Stimulated activated CD8-positive, alpha-beta memory T cell treated with anti-CD3 and anti-CD28 coated beads, Interleukin-12 subunit alpha, Interleukin-12 subunit beta, amount 100 ng/mL, for 1 hour (primary cell): ENCODE results near the gene GABRR3.
"Not testable (repeated sequence)": the region's sequence is repeated elsewhere in the genome, so short reads cannot be mapped to it uniquely, and the experiment has no call there.

ENCODE experiments used
- DNase-seq: peaks from one replicate; pipeline ENCODE4 v3.0.0-alpha.2; 2020; ENCODE audit warnings: low read depth

GABRR3 gene

GRCh38 chr3:98021830-98022560 is 13.1 kb downstream of the GABRR3 start:
- no peak for DNase-seq

- DNase-seq, result no peak
Measured at GRCh38 chr3:98020412-98020811, 14.7 kb downstream of the GABRR3 start.

GRCh38 chr3:98018301-98018700 is 16.8 kb downstream of the GABRR3 start:
- no peak for DNase-seq

- DNase-seq, result no peak
Measured at GRCh38 chr3:98014268-98014585, 20.9 kb downstream of the GABRR3 start.

GRCh38 chr3:98013411-98014267 is 21.5 kb downstream of the GABRR3 start:
- no peak for DNase-seq

- no peak for DNase-seq
Measured at GRCh38 chr3:98012979-98013378, 22.1 kb downstream of the GABRR3 start.

GRCh38 chr3:98010883-98011449 is 24.1 kb downstream of the GABRR3 start:
- DNase-seq, result not testable (repeated sequence)

- no peak for DNase-seq
Measured at GRCh38 chr3:98010194-98010882, 24.8 kb downstream of the GABRR3 start.

- no peak for DNase-seq
Measured at GRCh38 chr3:98008855-98009254, 26.3 kb downstream of the GABRR3 start.

GRCh38 chr3:98005438-98005837 is 29.7 kb downstream of the GABRR3 start:
- DNase-seq, result no peak

- DNase-seq, result no peak
Measured at GRCh38 chr3:98004721-98005120, 30.4 kb downstream of the GABRR3 start.

- no peak for DNase-seq
Measured at GRCh38 chr3:98003306-98003969, 31.7 kb downstream of the GABRR3 start.

GRCh38 chr3:98002717-98003116 is 32.4 kb downstream of the GABRR3 start:
- DNase-seq, result no peak

- DNase-seq, result no peak
Measured at GRCh38 chr3:97999994-98000393, 35.1 kb downstream of the GABRR3 start.

GRCh38 chr3:97999103-97999502 is 36.0 kb downstream of the GABRR3 start:
- no peak for DNase-seq

- no peak for DNase-seq
Measured at GRCh38 chr3:97996988-97997387, 38.1 kb downstream of the GABRR3 start.

- DNase-seq, result no peak
Measured at GRCh38 chr3:97994328-97994945, 40.7 kb downstream of the GABRR3 start.

GRCh38 chr3:97993526-97993925 is 41.6 kb downstream of the GABRR3 start:
- DNase-seq, result no peak

GRCh38 chr3:97992547-97993173 is 42.5 kb downstream of the GABRR3 start:
- no peak for DNase-seq

- DNase-seq, result no peak
Measured at GRCh38 chr3:97991293-97991682, 43.8 kb downstream of the GABRR3 start.
